NCI-H526 (cell line): ENCODE results near the gene LAGE3.
A peak's percentile ranks its signal among the peaks of the same experiment; 100 is the strongest.

ENCODE experiments used
- DNase-seq, 2 experiments: peaks; one replicate each; lab custom pipeline; 2025; lab: John Stamatoyannopoulos, UW

Gene LAGE3

GRCh38 chrX:154458116-154458953 lies 20.7 kb downstream of the LAGE3 start, which contains the start of gene PLXNA3:
Gene PLXNA3, plus strand, starts transcription at chrX:154458281. Its CDS starts 1,903 bp downstream, at chrX:154460184.
- DNase-seq: peak; percentile 17 to 86

- DNase-seq: peak; percentile 42 to 93
These were observed 21.5 kb downstream of the LAGE3 start for GRCh38 chrX:154457491-154458115.

- no peak for DNase-seq
These were observed 26.3 kb downstream of the LAGE3 start for GRCh38 chrX:154452823-154453222.

GRCh38 chrX:154450312-154450711 lies 28.8 kb downstream of the LAGE3 start:
- no peak for DNase-seq

- DNase-seq: no peak
These were observed 29.5 kb downstream of the LAGE3 start for GRCh38 chrX:154449618-154450017.

- no peak for DNase-seq
These were observed 30.6 kb downstream of the LAGE3 start for GRCh38 chrX:154448484-154448883.

- DNase-seq: no peak
These were observed 32.7 kb downstream of the LAGE3 start for GRCh38 chrX:154446430-154446829.

GRCh38 chrX:154445776-154446175 lies 33.3 kb downstream of the LAGE3 start:
- DNase-seq: no peak

GRCh38 chrX:154444755-154445246 lies 34.3 kb downstream of the LAGE3 start:
- no peak for DNase-seq

GRCh38 chrX:154443992-154444754 lies 34.9 kb downstream of the LAGE3 start, which contains the start of gene FAM50A:
Gene FAM50A, plus strand, starts transcription at chrX:154444141. Its CDS starts 95 bp downstream, at chrX:154444236.
- DNase-seq: peak; percentile 7 to 94

- peak in 1 of 2 experiments; percentile 10 for DNase-seq
These were observed 35.6 kb downstream of the LAGE3 start for GRCh38 chrX:154443479-154443910.

GRCh38 chrX:154441984-154442707 lies 36.9 kb downstream of the LAGE3 start:
- DNase-seq: no peak

GRCh38 chrX:154441564-154441963 lies 37.5 kb downstream of the LAGE3 start:
- no peak for DNase-seq

GRCh38 chrX:154440623-154441357 lies 38.3 kb downstream of the LAGE3 start:
- no peak for DNase-seq

- DNase-seq: no peak
These were observed 39.2 kb downstream of the LAGE3 start for GRCh38 chrX:154439841-154440240.

- no peak for DNase-seq
These were observed 40.8 kb downstream of the LAGE3 start for GRCh38 chrX:154437971-154438893.

- peak; percentile 27 to 85 for DNase-seq
These were observed 41.9 kb downstream of the LAGE3 start, which contains the start of gene GDI1 for GRCh38 chrX:154436983-154437752. Gene GDI1, plus strand, starts transcription at chrX:154437154. Its CDS starts 101 bp downstream, at chrX:154437255.

GRCh38 chrX:154436374-154436982 lies 42.6 kb downstream of the LAGE3 start:
- peak; percentile 22 to 77 for DNase-seq
